A204.1 (cell line): ENCODE results near the gene LCLAT1.

Source experiments
- FAIRE-seq: peaks from 2 replicates; lab custom pipeline; 2012; peaks lifted over from hg19 to GRCh38; lab: Jason Lieb, UNC

The LCLAT1 gene

DNA sequence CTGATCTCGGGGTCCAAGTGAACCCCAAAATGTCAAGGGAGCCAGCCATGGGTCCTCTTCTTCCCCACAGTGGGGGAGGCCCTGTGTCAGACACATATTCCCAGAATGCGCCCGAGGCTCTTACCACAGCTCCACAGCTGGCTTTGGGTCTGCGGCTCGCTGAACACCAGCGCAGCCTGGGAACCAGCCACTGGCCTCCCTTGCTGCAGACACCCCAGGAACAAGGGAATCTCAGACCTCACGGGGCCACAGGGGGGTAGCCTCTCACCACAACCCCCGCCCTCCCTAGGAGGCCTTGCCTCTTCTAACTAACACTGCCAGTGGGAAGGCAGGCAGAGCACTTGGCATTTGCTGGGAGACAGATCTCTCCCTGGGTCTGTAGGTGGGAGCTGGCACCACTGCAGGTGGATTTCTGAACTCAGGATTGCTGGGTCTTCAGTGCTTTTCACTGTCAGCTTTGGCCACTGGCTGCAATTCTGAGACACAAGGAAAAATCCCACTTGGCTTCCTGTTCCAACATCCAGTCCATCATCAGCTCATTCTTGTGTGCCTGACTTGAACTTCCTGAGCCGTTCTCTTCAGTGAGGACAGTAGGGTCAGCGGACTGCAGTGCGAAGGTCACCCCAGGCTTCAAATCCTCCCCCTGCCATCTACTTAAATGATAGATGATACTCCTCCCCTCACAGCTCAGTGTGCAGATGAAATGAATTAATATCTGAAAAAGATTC lies 231.5 kb downstream of the LCLAT1 start:
- FAIRE-seq: no peak

GRCh38 chr2:30679426-30680088 lies 232.5 kb downstream of the LCLAT1 start:
- FAIRE-seq: no peak

GRCh38 chr2:30680121-30680520 lies 233.1 kb downstream of the LCLAT1 start:
- FAIRE-seq: no peak

- FAIRE-seq: no peak
These were observed 234.0 kb downstream of the LCLAT1 start for GRCh38 chr2:30681022-30681421.

DNA sequence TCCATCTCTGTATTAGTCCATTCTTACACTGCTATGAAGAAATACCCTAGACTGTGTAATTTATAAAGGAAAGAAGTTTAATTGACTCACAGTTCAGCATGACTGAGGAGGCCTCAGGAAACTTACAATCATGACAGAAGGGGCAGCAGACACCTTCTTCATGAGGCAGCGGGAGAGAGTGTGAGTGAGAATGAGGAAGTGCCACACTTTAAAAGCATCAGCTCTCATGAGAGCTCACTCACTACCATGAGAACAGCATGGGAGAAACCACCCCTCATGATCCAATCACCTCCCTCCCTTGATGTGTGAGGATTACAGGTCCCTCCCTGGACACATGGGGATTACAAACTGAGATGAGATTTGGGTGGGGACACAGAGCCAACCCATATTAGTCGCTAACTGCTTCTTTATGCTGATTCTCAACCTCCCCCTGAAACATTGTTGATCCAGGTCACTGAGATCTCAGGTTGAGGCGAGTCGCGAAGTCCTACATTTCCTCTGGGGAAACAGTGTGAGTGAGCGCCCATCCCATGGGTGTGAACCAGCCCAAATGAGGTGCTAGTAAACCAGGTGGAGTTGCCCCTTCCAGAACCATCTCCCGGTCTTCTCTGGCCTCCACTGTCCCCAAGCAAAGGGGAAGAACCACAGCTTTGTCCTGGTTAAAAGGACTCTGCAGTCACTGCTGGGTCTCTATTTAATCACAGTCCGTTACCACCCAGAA lies 236.3 kb downstream of the LCLAT1 start:
- no peak for FAIRE-seq

DNA sequence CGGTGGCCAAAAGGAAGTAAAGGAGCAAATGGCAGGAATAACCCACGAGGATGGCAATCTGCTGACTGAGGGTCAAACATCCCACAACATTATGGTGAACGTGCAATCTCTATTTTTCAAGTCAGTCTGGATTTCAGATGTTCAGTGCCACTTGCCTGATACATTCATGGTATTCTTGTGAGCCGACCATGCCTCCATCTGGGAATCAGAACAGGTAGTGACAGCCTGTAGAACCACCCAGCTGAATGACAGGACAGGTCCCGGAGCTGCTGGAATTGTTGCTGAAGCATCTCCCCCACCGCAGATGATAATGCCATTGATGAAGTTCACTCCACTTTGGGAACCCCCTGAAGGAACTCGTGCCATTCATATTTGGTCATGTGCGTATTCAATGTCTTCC lies 237.0 kb downstream of the LCLAT1 start:
- FAIRE-seq: no peak

DNA sequence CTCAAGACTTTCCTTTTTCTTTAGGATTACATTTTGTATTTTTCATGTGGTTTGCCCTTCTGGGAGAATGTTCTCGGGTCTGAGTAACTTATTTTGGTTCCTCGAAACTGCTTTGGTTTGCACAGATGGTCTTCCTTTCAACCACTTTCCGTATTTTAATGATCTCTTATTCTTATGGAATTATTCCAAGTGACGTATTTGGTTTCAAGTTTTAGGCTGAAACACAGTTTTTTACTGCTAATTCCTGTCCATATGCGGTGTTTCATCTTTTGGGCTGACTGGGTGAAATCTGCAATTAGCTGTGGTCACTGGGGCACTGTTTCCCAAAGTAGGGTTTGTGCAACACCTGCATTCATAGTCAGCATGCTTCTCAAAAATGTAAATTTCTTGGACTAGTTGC lies 237.5 kb downstream of the LCLAT1 start:
- no peak for FAIRE-seq

- no peak for FAIRE-seq
These were observed 237.9 kb downstream of the LCLAT1 start for GRCh38 chr2:30684996-30685395.

GRCh38 chr2:30686000-30686399 lies 239.0 kb downstream of the LCLAT1 start:
- FAIRE-seq: no peak

DNA sequence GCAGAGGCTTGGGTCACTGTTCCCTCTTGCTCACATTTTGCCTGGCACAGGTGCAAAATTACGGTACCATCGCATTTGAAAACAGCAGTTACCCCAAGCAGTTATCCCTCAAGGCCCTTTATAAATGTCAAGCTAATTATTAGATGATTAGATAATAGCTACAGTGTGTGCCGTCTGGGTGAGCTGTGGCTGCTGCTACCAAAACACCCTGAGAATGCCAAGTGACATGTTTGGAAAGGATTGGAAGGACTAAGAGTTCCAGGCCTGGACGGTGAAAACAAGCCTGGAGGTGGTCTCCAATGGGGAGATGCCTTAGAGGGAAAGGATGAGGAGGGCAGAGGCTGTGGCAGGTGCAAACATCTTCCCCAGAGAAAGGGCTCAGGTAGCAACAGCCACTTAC lies 239.6 kb downstream of the LCLAT1 start:
- no peak for FAIRE-seq

GRCh38 chr2:30688956-30689401 lies 241.9 kb downstream of the LCLAT1 start:
- no peak for FAIRE-seq

- FAIRE-seq: no peak
These were observed 242.6 kb downstream of the LCLAT1 start for GRCh38 chr2:30689496-30690125.

DNA sequence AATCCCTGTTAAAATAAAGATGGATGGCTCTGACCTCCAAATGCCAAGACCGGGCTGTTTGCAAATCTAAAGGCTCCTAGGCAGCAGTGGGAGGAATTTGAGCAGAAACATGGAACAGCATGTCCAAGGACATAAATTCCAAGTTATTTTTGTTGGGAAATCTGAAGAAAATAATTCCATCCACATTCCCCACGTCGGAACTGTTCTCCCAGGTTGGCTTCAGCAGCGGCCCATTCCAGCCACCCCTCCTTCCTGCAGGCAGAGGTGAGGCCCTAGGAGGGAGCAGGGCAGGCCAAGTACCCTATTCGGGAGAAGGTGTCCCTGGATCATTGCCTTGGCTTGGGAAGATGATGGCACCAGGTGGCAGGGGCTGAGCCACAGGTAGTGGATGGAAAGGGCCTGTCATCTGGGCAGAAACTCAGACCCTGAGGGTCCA lies 243.1 kb downstream of the LCLAT1 start:
- FAIRE-seq: no peak

- FAIRE-seq: no peak
These were observed 244.3 kb downstream of the LCLAT1 start for GRCh38 chr2:30691091-30691947.

GRCh38 chr2:30691948-30692828 lies 245.1 kb downstream of the LCLAT1 start:
- FAIRE-seq: no peak

GRCh38 chr2:30692829-30693275 lies 245.8 kb downstream of the LCLAT1 start:
- no peak for FAIRE-seq
